Trophoblast cell (in vitro differentiated cells and primary cell): ENCODE data around the gene USP17L11.
"Not testable (repeated sequence)": the region's sequence is repeated elsewhere in the genome, so short reads cannot be mapped to it uniquely, and the experiment has no call there.

Source experiments
- DNase-seq, 2 donors: peaks; one replicate each; pipeline ENCODE4 v3.0.0-alpha.2; 2016
- H2AFZ ChIP-seq: 2 replicates; pipeline ENCODE4 v1.6.1; 2013; ENCODE audit warnings: low read length, moderate library complexity, mild to moderate bottlenecking; ENCODE audit not compliant: insufficient read depth, poor library complexity
- H2AK5ac ChIP-seq: 2 replicates; pipeline ENCODE4 v1.6.1; 2013; ENCODE audit warnings: mild to moderate bottlenecking, low read length
- H2BK120ac ChIP-seq: 2 replicates; pipeline ENCODE4 v1.6.1; 2013; ENCODE audit warnings: low read length, mild to moderate bottlenecking, moderate library complexity; ENCODE audit not compliant: insufficient read depth, poor library complexity
- H2BK12ac ChIP-seq: 2 replicates; pipeline ENCODE4 v1.6.1; 2013; ENCODE audit warnings: mild to moderate bottlenecking, low read length, moderate library complexity
- H2BK5ac ChIP-seq: 2 replicates; pipeline ENCODE4 v1.6.1; 2013; ENCODE audit warnings: low read length, low read depth, moderate library complexity, mild to moderate bottlenecking; ENCODE audit not compliant: poor library complexity
- H3K14ac ChIP-seq: 2 replicates; pipeline ENCODE4 v1.6.1; 2013; ENCODE audit warnings: mild to moderate bottlenecking, low read length
- H3K18ac ChIP-seq: 2 replicates; pipeline ENCODE4 v1.6.1; 2013; ENCODE audit warnings: mild to moderate bottlenecking, low read length
- H3K23ac ChIP-seq: 2 replicates; pipeline ENCODE4 v1.6.1; 2013; ENCODE audit warnings: low read length
- H3K27ac ChIP-seq: 2 replicates; pipeline ENCODE4 v1.5.1; 2013; ENCODE audit warnings: low read depth, mild to moderate bottlenecking, inconsistent platforms, low read length, moderate library complexity
- H3K27me3 ChIP-seq: 2 replicates; pipeline ENCODE4 v1.6.1; 2013; ENCODE audit warnings: inconsistent platforms, mild to moderate bottlenecking, low read length, moderate library complexity; ENCODE audit not compliant: insufficient read depth
- H3K36me3 ChIP-seq, 2 experiments: 1 replicate in 1 of 2; 2 replicates in 1 of 2; pipeline ENCODE4 v1.6.1; 2013; ENCODE audit warnings: low read length in 2 of 2, mild to moderate bottlenecking in 2 of 2, moderate library complexity in 1 of 2; ENCODE audit not compliant: insufficient read depth in 2 of 2, control insufficient read depth in 1 of 2
- H3K4ac ChIP-seq: 2 replicates; pipeline ENCODE4 v1.6.1; 2013; ENCODE audit warnings: low read depth, mild to moderate bottlenecking, low read length, moderate library complexity
- H3K4me1 ChIP-seq, 2 experiments: 1 replicate in 1 of 2; 2 replicates in 1 of 2; pipeline ENCODE4 v1.6.1; 2013; ENCODE audit warnings: low read length in 2 of 2, mild to moderate bottlenecking in 2 of 2, moderate library complexity in 1 of 2; ENCODE audit not compliant: insufficient read depth in 2 of 2, control insufficient read depth in 1 of 2
- H3K4me2 ChIP-seq: 2 replicates; pipeline ENCODE4 v1.6.1; 2013; ENCODE audit warnings: inconsistent platforms, mild to moderate bottlenecking, low read length, moderate library complexity
- H3K4me3 ChIP-seq: 2 replicates; pipeline ENCODE4 v1.5.1; 2013; ENCODE audit warnings: mild to moderate bottlenecking, low read depth, low read length, inconsistent platforms
- H3K79me1 ChIP-seq: one replicate; pipeline ENCODE4 v1.6.1; 2013; ENCODE audit warnings: low read length
- H3K79me2 ChIP-seq: 2 replicates; pipeline ENCODE4 v1.6.1; 2013; ENCODE audit warnings: low read length, mild to moderate bottlenecking; ENCODE audit not compliant: control insufficient read depth, insufficient read depth, poor library complexity
- H3K9ac ChIP-seq: 2 replicates; pipeline ENCODE4 v1.6.1; 2013; ENCODE audit warnings: mild to moderate bottlenecking, low read length
- H3K9me3 ChIP-seq: 2 replicates; pipeline ENCODE4 v1.6.1; 2013; ENCODE audit warnings: low read depth, mild to moderate bottlenecking, control low read depth, inconsistent platforms, low read length; ENCODE audit not compliant: insufficient read depth
- H4K12ac ChIP-seq: 2 replicates; pipeline ENCODE4 v1.6.1; 2013; ENCODE audit warnings: low read depth, mild to moderate bottlenecking, low read length, moderate library complexity
- H4K8ac ChIP-seq: 2 replicates; pipeline ENCODE4 v1.6.1; 2013; ENCODE audit warnings: low read depth, mild to moderate bottlenecking, low read length, moderate library complexity
- H4K91ac ChIP-seq: one replicate; pipeline ENCODE4 v1.6.1; 2013; ENCODE audit warnings: low read depth, mild to moderate bottlenecking, low read length, moderate library complexity
- WGBS: extraction: QIAGEN DNeasy Blood & Tissue Kit; methylation state at CpG from one replicate; pipeline ENCODE4 v1.1.7; 2013; ENCODE audit warnings: missing lambda C conversion rate; ENCODE audit not compliant: insufficient read length, insufficient coverage; ENCODE audit errors: extremely low coverage; 5-methylcytosine and 5-hydroxymethylcytosine counted together

USP17L11 gene

GRCh38 chr4:9214701-9215100, 504 bp upstream of the USP17L11 start:
- not testable (repeated sequence) for H3K4me1 ChIP-seq, H2BK5ac ChIP-seq, H3K4me3 ChIP-seq, H3K27me3 ChIP-seq, H3K79me2 ChIP-seq, H3K18ac ChIP-seq, H4K8ac ChIP-seq, H3K27ac ChIP-seq, H4K91ac ChIP-seq, DNase-seq, H2AK5ac ChIP-seq, H3K4ac ChIP-seq, H3K9me3 ChIP-seq, H3K36me3 ChIP-seq, H3K23ac ChIP-seq, H4K12ac ChIP-seq, H3K79me1 ChIP-seq, H3K14ac ChIP-seq, H3K9ac ChIP-seq, H2BK12ac ChIP-seq, H2AFZ ChIP-seq, H3K4me2 ChIP-seq, H2BK120ac ChIP-seq
- WGBS: no CpG with 5 or more reads among the region's 14 CpGs

DNA sequence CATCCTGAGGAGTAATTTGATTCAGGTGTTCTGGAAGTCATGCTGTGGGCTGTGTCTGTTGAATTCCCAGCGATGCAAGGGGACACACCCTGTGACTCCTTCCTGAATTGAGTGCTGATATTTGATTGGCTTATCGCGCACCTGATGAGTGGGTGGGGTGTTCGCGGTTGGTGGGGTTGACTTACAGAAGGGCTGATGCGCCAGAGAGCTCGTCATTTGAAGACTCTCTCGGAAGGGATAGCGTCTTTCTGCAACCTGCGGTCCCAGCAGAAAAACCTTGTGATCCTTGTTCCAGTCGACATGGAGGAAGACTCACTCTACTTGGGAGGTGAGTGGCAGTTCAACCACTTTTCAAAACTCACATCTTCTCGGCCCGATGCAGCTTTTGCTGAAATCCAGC, 4.6 kb downstream of the USP17L11 start, which contains the start of gene USP17L12:
USP17L12 (plus strand) TSS at position 301 of the 400 bp plus-strand sequence; CDS start at position 301, 0 bp downstream.
- not testable (repeated sequence) for DNase-seq, H3K14ac ChIP-seq, H4K91ac ChIP-seq, H2AFZ ChIP-seq, H3K27ac ChIP-seq, H3K4me3 ChIP-seq, H3K4me1 ChIP-seq, H3K4me2 ChIP-seq, H3K23ac ChIP-seq, H4K8ac ChIP-seq, H3K27me3 ChIP-seq, H2AK5ac ChIP-seq, H2BK120ac ChIP-seq, H3K36me3 ChIP-seq, H3K79me2 ChIP-seq, H4K12ac ChIP-seq, H3K9ac ChIP-seq, H3K18ac ChIP-seq, H3K79me1 ChIP-seq, H3K9me3 ChIP-seq, H2BK12ac ChIP-seq, H3K4ac ChIP-seq, H2BK5ac ChIP-seq
- WGBS: no CpG with 5 or more reads among the region's 13 CpGs

DNA sequence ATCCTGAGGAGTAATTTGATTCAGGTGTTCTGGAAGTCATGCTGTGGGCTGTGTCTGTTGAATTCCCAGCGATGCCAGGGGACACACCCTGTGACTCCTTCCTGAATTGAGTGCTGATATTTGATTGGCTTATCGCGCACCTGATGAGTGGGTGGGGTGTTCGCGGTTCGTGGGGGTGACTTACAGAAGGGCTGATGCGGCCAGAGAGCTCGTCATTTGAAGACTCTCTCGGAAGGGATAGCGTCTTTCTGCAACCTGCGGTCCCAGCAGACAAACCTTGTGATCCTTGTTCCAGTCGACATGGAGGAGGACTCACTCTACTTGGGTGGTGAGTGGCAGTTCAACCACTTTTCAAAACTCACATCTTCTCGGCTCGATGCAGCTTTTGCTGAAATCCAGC, 9.4 kb downstream of the USP17L11 start, which contains the start of gene USP17L13:
USP17L13 (plus strand) TSS at position 301 of the 400 bp plus-strand sequence; CDS start at position 301, 0 bp downstream.
- not testable (repeated sequence) for H4K91ac ChIP-seq, H3K14ac ChIP-seq, H3K9ac ChIP-seq, H4K12ac ChIP-seq, H2AK5ac ChIP-seq, H4K8ac ChIP-seq, H2BK5ac ChIP-seq, H3K4ac ChIP-seq, H3K4me3 ChIP-seq, H3K27me3 ChIP-seq, H3K18ac ChIP-seq, H3K9me3 ChIP-seq, H2BK120ac ChIP-seq, H3K79me2 ChIP-seq, H3K27ac ChIP-seq, H3K79me1 ChIP-seq, H3K4me2 ChIP-seq, H2AFZ ChIP-seq, DNase-seq, H2BK12ac ChIP-seq, H3K36me3 ChIP-seq, H3K4me1 ChIP-seq, H3K23ac ChIP-seq
- WGBS: no CpG with 5 or more reads among the region's 14 CpGs

DNA sequence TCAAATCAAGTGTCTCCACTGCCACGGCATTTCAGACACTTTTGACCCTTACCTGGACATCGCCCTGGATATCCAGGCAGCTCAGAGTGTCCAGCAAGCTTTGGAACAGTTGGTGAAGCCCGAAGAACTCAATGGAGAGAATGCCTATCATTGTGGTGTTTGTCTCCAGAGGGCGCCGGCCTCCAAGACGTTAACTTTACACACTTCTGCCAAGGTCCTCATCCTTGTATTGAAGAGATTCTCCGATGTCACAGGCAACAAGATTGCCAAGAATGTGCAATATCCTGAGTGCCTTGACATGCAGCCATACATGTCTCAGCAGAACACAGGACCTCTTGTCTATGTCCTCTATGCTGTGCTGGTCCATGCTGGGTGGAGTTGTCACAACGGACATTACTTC, 15.0 kb downstream of the USP17L11 start:
- not testable (repeated sequence) for H3K18ac ChIP-seq, H3K9ac ChIP-seq
- no CpG with 5 or more reads among the region's 8 CpGs for WGBS

More for the DNA sequence above, 15.0 kb downstream of the USP17L11 start:
- H3K27ac ChIP-seq, H2BK12ac ChIP-seq, H4K91ac ChIP-seq, H3K79me1 ChIP-seq, H3K36me3 ChIP-seq, H3K9me3 ChIP-seq, H2BK120ac ChIP-seq, H2BK5ac ChIP-seq, H3K23ac ChIP-seq, H3K27me3 ChIP-seq, H3K4me1 ChIP-seq, DNase-seq, H2AFZ ChIP-seq, H3K4ac ChIP-seq, H4K12ac ChIP-seq, H4K8ac ChIP-seq, H3K4me2 ChIP-seq, H3K79me2 ChIP-seq, H3K4me3 ChIP-seq, H3K14ac ChIP-seq, H2AK5ac ChIP-seq: not testable (repeated sequence)
